ENCODE measurements around the gene RAB42.
"Not testable (repeated sequence)": the region's sequence is repeated elsewhere in the genome, so short reads cannot be mapped to it uniquely, and the experiment has no call there.

RAB42 gene, protein sequence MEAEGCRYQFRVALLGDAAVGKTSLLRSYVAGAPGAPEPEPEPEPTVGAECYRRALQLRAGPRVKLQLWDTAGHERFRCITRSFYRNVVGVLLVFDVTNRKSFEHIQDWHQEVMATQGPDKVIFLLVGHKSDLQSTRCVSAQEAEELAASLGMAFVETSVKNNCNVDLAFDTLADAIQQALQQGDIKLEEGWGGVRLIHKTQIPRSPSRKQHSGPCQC

DNA sequence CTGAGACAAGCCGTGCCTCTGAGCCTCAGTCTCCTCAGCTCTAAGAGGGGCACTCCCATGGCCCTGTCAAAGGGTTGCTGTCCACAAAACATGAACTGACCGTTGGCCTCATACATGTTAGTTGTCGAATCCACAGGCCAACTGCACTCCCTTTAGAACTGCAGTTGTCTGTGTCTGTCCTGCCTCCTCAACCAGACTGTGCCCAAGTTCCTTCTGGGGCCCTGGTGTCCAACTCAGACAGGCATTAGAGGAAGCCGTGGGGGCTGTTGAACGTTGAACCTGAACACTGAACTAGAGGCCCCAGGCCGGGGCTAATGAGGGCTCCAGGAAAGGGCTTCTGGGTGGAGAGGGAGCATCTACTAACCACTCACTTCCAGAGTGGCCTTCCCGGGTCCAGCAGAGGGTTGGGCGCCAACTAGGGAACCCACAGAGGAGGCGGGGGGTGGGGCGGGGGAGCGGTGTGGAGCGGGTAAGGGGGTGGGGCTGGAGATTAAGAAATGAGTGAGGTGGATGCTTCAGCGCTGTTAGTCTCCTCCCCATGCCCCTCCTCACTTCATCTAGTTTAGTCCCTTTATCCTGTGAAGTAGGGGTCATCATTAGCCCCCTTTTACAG, at the start of gene RAB42:
Gene RAB42 (plus strand): TSS at position 558 of the 613 bp plus-strand sequence. CDS start 247 bp downstream, outside the sequence.
- no peak for DNase-seq (ENCODE audit: low read depth in 2 of 3, low spot score in 1 of 3)

DNA sequence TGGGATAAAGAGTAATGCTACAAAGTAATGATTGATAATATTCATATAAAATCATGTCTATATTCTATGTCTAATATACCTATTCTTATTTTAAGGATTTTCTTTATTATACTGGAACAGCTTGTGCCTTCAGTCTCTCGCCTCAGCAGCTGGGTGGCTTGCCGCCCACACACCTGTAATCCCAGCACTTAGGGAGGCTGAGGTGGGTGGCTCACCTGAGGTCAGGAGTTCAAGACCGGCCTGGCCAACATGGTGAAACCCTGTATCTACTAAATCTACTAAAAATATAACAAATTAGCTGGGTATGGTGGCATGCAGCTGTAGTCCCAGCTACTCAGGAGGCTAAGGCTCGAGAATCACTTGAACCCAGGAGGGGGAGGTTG, 46.8 kb upstream of the RAB42 start:
- DNase-seq (ENCODE audit: low read depth in 2 of 3, low spot score in 1 of 3), result no peak

DNA sequence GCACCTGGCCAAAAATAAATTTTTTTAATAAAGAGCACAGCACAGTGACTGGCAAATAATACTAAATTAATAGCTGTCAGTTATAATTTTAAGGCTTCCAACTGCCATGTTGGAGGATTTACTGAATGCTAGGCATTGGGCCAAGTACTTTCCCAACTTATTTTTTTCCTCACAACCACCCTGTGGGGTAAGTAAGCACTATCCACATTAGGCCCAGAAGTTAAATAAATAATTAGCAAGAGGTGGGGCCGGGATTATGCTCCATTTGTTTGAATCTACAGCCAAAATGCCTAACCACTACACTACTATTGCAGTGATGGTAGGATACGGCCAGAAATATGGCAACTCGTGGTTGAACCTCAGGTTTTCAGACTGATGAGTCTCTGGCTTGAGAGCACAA, 43.7 kb upstream of the RAB42 start:
- DNase-seq (ENCODE audit: low read depth in 2 of 3, low spot score in 1 of 3), result no peak

DNA sequence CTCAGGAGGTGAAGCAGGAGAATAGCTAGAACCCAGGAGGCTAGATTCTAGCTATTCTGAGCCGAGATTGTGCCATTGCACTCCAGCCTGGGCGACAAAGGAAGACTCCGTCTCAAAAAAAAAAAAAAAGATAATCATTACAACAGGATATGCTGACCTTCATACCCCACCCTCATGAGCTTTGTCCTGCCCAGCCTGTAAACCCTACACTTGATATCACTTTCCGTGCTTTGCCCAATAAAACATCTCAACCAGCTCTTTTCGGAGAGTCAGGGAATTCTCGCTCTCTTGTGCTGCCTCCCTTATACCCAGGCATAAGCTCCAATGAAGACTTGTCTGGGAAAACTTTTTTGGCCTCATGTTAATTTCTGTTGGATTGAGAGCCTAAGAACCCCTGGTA, 40.7 kb upstream of the RAB42 start:
- DNase-seq (ENCODE audit: low read depth in 2 of 3, low spot score in 1 of 3), result no peak

DNA sequence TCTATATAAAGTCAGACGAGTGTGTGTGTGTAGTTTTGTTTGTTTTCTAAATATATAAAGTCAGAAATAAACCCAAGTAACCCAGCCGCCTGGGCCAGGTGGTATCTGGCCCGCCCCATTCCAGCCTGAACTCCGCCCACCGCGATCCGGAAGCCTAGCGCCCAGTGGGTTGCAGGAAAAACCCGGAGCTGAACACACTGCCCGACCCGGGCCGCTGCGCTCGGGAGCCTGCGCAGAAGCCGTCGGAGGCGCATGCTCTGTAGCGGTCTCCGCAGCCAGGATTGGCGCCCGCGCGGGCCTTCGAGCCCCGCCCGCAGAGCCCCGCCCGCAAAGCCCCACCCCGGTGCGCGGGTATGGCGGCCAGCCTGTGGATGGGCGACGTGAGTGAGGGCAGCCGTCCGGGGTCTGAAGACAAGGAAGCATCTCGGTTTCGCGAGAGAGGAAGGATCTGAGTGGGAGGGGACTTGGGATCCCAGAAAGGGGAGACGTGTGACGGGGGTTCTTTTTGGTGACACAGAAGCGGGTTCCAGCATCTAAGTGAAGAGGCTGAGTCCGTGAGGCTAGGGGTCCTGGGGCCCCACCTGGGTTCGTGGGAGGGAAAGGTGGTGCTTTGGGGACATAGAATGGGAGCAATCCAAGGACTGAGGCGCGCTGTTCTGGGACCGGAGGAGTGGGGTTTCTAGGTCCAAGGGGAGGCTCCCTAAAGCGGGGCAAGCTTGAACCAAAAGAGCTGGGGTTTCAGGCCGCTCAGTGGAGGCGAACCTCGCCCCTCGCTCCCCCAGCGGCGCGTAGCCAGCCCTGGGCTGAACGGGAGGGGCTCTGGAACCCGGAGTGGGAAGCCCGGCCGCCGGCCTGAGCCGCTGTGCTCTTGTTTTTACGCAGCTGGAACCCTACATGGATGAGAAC, 39.1 kb upstream of the RAB42 start, which contains the start of gene TRNAU1AP:
Gene TRNAU1AP (plus strand): TSS at position 328 of the 906 bp plus-strand sequence. CDS start 26 bp downstream, at position 354.
- DNase-seq (ENCODE audit: low read depth in 2 of 3, low spot score in 1 of 3), result peak; percentile 96 to 98 (median 97)

DNA sequence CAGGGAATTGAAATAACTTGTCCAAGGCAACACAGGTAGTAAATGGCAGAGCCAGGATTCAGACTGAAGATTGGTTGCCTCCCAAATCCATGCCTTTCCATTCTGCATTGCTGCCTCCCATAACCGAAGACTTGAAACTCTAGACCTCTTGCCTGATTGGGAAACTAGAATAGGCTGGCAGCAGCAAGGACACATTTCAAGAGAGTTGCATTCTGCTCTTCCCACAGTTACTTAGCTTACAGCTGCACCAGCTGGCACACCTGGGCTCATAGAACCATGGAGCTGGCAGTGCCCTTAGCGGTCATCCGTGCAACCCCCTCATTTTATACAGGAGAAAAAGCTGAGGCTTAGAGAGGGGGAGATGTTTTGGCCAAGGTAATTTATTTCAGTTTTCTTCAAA, 31.2 kb upstream of the RAB42 start:
- no peak for DNase-seq (ENCODE audit: low read depth in 2 of 3, low spot score in 1 of 3)

DNA sequence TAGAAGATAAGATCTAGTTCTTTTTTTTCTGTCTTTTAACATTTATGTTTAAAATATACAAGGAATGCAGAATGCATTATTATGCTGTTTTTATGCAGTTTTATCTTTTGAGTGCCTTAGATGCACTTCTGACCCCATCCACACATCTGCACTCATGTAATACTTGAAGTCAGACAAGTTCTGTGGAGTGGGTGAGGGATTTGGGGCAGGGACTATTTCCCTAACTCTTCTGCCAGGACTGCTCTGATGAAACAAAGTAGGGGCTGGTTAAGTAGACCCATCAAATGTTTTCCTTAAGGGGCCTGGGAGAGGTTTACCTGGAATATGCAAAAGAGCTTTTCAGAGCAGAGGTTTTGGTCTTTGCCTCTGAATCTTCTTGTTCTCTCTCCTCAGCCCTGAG, 27.8 kb upstream of the RAB42 start:
- DNase-seq (ENCODE audit: low read depth in 2 of 3, low spot score in 1 of 3), result no peak

DNA sequence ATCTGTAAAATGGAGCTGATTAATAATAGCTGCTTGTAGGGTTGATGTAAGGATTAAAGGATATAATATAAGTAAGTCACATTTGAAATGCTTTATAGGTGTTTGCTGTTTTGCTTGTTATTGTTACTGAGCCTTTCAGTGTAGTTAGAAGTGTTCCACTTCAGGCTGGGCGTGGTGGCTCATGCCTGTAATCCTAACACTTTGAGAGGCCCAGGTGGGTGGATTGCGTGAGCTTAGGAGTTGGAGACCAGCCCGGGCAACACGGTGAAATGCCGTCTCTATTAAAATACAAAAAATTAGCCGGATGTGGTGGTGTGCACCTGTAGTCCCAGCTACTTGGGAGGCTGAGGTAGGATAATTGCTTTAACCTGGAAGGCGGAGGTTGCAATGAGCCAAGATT, 27.0 kb upstream of the RAB42 start:
- no peak for DNase-seq (ENCODE audit: low read depth in 2 of 3, low spot score in 1 of 3)

DNA sequence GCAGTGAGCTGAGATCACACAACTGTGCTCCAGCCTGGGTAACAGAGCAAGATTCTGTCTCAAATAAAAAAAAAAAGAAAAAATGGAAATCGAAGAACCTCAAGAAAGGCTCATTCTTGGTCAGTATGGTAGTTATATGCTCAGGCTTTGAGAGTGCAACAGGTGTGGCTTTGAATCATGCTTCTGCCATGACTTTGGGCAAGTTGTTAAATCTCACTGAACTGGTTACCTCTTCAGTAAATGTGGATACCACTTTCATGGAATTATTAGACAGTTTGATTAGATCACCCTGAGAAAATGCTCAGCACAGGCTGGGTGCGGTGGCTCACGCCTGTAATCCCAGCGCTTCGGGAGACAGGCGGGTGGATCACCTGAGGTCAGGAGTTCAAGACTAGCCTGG, 26.3 kb upstream of the RAB42 start:
- no peak for DNase-seq (ENCODE audit: low read depth in 2 of 3, low spot score in 1 of 3)

DNA sequence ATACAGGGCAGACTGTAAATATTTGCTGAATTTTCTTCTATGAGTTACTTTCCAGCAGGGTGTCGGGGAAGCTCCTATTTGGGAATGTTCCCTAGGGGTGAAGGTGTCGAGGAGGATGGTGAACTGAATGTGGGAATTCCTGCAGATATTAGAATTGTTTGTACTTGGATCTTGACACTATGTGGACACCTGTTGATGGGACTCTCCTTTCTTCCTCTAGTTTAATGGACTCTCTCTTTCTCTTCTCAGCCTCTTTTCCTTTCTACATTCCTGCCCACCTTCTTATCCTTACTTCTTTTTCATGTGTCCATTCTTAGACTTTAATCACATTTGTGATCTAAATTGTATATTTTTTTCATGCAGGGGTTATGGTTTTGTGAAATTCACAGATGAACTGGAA, 25.1 kb upstream of the RAB42 start:
- no peak for DNase-seq (ENCODE audit: low read depth in 2 of 3, low spot score in 1 of 3)

DNA sequence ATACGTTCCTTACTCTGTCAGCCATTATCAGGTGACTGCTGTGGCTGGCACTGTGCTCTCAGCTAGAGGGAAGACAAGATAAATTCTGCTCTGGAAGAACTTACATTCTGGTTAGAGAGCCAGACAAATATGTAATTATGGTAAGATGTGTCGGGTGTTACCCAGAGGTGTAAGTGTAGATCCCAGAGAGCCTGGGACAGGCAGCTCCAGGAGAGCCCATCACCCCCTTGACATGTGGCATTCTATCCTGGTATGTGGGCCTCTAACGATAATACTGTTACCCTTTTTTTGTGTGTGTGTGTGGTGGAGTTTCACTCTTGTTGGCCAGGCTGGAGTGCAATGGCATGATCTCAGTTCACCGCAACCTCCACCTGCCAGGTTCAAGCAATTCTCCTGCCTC, 20.2 kb upstream of the RAB42 start:
- no peak for DNase-seq (ENCODE audit: low read depth in 2 of 3, low spot score in 1 of 3)

DNA sequence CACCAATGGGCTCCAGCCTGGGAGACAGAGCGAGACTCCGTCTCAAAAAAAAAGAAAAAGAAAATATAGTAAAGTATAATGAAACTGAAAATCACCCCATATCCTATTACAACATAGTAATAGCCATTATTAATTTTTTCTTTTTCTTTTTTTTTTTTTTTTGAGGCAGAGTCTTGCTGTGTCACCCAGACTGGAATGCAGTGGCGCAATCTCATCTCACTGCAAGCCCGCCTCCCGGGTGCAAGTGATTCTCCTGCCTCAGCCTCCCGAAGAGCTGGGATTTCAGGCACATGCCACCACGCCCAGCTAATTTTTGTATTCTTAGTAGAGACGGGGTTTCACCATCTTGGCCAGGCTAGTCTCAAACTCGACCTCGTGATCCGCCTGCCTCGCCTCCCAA, 19.2 kb upstream of the RAB42 start:
- not testable (repeated sequence) for DNase-seq (ENCODE audit: low read depth in 2 of 3, low spot score in 1 of 3)

DNA sequence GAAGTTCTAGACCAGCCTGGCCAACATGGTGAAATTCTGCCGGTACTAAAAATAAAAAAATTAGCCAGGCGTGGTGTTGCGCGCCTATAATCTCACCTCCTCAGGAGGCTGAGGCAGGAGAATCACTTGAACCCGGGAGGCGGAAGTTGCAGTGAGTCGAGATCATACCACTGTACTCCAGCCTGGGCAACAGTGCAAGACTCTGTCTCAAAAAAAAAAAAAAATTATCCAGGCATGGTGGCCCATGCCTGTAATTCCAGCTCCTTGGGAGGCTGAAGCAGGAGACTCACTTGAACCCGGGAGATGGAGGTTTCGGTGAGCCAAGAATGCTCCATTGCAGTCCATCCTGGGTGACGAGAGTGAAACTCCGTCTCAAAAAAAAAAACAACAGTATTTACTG, 18.5 kb upstream of the RAB42 start:
- no peak for DNase-seq (ENCODE audit: low read depth in 2 of 3, low spot score in 1 of 3)

DNA sequence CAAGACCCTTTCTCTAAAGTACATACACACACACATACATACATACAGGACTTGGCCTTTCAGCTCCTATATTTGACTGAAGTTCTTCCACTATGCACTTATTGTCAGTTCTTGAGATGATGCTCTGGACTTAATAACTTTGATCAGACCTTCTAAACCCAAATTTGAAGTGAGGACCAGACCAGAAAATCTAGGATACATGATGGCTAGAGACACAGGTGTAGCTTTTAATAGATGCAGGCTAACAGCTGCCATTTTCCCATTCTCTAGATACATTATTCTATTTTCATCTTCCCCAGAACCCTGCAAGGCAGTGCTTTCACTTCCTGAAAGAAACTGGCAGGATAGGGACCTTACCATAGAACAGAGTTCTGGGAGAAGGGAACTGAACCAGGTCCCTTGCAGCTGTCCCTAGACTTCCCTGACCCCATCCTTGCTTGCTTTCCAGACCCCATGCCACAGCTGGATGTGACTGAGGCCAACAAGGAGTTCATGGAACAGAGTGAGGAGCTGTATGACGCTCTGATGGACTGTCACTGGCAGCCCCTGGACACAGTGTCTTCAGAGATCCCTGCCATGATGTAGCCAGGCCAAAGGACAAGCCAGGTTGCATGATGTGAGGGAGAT, 14.9 kb upstream of the RAB42 start:
- DNase-seq (ENCODE audit: low read depth in 2 of 3, low spot score in 1 of 3), result no peak

DNA sequence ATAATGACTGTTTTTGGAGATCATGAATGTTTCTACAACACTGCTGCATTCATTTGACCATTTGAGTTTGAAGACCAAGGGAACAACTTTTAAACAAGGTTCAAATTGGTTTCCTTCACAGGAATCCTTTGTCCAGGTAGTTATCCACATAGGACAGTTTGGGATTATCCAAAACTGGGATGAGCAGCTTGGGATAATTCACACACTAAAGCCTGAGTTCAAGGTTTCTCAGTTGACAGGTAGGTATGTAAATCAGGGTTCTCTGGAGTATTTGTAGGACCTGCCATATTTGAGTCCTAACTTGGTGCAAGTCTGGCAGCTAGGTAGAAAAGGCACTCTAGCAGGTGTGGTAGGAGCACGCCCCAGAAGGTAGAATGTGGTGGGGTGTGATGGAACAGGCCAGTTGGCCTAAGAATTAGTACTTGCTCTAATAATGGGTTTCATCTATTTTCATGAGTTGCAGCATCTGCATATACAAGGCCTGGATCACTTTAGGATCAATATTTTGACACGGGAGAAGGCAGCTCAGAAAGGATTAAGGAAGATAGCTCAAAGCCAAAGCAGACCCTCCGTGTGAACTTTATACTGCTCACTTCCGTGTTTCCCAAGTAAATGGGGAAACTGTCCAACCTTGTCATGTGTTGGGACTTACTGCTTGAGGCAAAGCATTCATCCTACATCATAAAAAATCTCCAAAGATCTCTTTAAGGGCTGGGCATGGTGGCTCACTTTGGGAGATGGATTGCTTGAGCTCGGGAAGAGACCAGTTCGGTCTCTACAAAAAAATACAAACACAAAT, 14.1 kb upstream of the RAB42 start:
- DNase-seq (ENCODE audit: low read depth in 2 of 3, low spot score in 1 of 3), result no peak

DNA sequence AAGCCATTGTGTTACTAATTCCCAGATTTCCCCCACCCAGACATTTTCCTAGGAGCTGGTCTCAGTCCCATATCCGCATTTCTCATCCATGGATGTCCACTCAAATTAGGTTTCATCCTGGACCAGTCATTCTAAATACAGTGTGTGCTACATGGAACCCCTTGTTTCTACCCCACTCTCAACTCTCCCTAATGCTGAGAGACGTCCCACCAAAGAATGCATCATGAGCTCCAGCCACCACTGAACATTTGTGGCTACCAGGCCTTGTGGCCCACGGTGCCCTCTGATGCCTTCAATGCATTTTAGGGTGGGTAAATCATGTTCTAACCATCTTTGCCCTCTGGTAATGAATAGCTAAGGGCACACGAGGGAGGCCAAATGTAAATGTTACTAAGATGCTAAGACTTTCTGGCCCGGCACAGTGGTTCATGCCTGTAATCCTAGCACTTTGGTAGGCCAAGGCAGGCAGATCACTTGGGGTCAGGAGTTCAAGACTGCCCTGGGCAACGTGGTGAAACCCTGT, 13.3 kb upstream of the RAB42 start:
- DNase-seq (ENCODE audit: low read depth in 2 of 3, low spot score in 1 of 3), result no peak

DNA sequence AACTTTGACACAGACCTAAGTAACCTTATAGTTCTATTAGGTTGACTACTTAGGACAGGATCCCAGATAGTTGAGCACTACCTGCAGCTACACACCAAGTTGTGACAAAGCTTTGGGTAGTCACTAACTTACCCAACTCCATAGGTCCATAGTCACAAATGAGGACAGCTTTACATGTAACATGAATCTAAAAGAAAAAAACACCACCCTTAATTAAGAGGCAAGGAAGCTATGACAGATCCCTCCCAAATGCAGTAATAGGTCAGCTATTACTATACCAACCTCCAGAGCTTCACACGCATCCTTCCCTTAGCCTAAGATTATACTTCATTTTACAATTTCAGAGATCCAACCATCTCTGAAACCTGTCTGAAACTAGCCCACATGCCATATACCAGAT, 12.7 kb upstream of the RAB42 start:
- no peak for DNase-seq (ENCODE audit: low read depth in 2 of 3, low spot score in 1 of 3)

DNA sequence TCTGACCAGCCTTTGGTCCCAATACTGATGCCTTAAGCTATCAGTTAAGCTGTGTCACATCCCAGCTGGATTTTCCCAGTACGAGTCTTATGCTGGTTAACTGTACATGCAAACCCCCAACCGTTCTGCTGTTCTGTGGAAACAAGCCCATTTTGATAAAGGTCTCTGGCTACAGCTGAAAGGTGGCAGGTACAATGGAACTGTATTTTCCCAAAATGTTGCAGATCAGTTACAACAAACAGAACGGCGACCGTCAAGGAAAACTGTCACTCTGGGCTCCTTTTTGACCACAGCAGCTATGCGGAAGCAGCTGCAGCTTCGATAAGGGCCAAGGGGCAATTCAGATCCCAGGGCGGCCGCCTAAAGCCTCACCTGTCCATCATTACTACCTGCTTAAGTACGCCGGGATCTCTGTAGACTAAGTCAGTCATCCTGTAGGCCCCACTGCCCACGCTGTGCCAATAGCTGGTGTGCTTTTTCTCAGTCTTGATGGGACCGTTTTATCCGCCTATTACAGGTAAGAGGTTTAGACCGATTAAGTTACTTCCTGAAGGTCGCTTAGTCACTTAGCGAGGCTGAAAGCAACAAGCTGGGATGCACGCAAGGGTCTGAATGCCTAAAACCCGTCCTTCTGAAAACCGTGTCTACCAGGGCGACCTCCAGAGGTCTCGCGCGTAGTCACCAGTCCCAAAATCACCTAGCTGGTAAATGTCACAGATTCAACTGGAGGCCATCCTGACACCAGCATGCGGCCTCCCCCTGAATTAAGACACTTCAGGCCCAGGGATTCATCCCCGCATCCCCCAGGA, 11.1 kb upstream of the RAB42 start:
- peak in 2 of 3 donors; percentile 32 to 34 for DNase-seq (ENCODE audit: low read depth in 2 of 3, low spot score in 1 of 3)

DNA sequence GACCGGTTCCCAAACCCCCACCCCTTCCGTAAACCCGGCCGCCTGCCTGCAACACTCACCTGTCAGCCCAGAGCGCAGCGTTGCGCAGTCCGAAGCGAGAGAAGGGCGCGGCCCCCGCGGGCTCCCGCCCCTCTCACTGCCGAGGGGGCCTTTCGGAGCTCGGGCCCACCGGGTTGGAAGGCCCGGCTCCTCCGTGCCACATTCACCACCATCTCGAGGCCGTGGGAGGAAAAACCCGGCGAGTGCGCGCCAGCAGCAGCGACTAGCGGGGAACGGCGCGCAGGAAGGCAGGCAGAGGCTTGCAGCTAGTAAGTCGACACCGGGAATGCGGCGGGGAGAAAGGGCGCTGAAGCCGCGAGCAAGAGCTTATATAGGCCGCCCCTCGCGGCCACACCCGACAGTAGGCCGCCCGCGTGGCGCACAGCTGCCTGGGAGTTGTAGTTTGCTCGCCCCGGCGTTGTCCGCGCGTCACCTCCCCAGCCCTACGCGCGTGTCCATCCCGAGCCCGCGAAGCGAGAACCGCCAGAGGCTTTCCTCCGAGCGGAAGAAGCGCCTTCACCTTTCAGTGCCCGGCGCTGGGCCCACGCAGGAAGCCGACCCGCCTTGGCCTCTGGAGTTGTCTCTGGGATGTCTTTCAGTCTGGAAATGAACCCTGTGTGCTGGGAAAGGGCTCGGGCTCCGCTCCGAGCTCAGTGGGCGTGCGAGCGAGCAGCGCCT, 10.4 kb upstream of the RAB42 start:
- peak; percentile 91 to 93 (median 93) for DNase-seq (ENCODE audit: low read depth in 2 of 3, low spot score in 1 of 3)
